Liver (tissue), 9 donors: ENCODE data around the gene ATP5PD. TPM values are rescaled to one million over a fixed set of nuclear protein-coding genes. Genes with fewer than 3 reads are reported as not detected.

Experiments used
- DNase-seq: peaks from one replicate; pipeline ENCODE4 v3.0.0-alpha.2; 2017; ENCODE audit warnings: low spot score
- H3K27ac ChIP-seq, 2 donors: one replicate each; pipeline ENCODE4 v1.7.0; 2013; ENCODE audit warnings: inconsistent platforms in 2 of 2, low read length in 2 of 2, control low read depth in 1 of 2, low read depth in 1 of 2, mild to moderate bottlenecking in 1 of 2
- H3K27me3 ChIP-seq, 4 donors: one replicate each; pipeline versions ENCODE4 v1.6.1 to v1.7.0; 2013; ENCODE audit warnings: low read length in 3 of 4, inconsistent platforms in 1 of 4, mild to moderate bottlenecking in 1 of 4, moderate library complexity in 1 of 4; ENCODE audit not compliant: control insufficient read depth in 4 of 4, insufficient read depth in 4 of 4
- H3K36me3 ChIP-seq, 4 donors: one replicate each; pipeline versions ENCODE4 v1.6.1 to v1.7.0; 2013; ENCODE audit warnings: low read length in 3 of 4, mild to moderate bottlenecking in 3 of 4, low read depth in 1 of 4, moderate library complexity in 1 of 4; ENCODE audit not compliant: control insufficient read depth in 4 of 4, insufficient read depth in 3 of 4
- H3K4me1 ChIP-seq, 4 donors: one replicate each; pipeline versions ENCODE4 v1.6.1 to v1.7.0; 2013; ENCODE audit warnings: low read length in 3 of 4, mild to moderate bottlenecking in 3 of 4, moderate library complexity in 1 of 4; ENCODE audit not compliant: control insufficient read depth in 4 of 4, insufficient read depth in 4 of 4
- H3K4me3 ChIP-seq, 3 donors: one replicate each; pipeline versions ENCODE4 v1.6.1 to v1.7.0; 2013; ENCODE audit warnings: low read length in 3 of 3, control low read depth in 1 of 3, low read depth in 1 of 3, mild to moderate bottlenecking in 1 of 3
- H3K9ac ChIP-seq, 2 donors: one replicate each; pipeline ENCODE4 v1.7.0; 2013; ENCODE audit warnings: low read length in 2 of 2, mild to moderate bottlenecking in 2 of 2, moderate library complexity in 2 of 2, control low read depth in 1 of 2, low read depth in 1 of 2
- H3K9me3 ChIP-seq, 4 donors: one replicate each; pipeline versions ENCODE4 v1.6.1 to v1.7.0; 2013; ENCODE audit warnings: low read length in 3 of 4; ENCODE audit not compliant: control insufficient read depth in 4 of 4
- ATF3 ChIP-seq: IDR thresholded peaks from 2 replicates; pipeline ENCODE4 v1.6.1; 2016; ENCODE audit warnings: antibody characterized with exemption
- EGR1 ChIP-seq, 2 donors: IDR thresholded peaks; 2 replicates each; pipeline ENCODE4 v1.6.1; 2016 to 2018; ENCODE audit warnings: antibody characterized with exemption in 2 of 2, low read depth in 2 of 2
- FOXA1 ChIP-seq: IDR thresholded peaks from 2 replicates; pipeline ENCODE4 v1.6.1; 2016; ENCODE audit warnings: antibody characterized with exemption
- GABPA ChIP-seq, 2 donors: IDR thresholded peaks in 1 of 2; conservative IDR thresholded peaks in 1 of 2; 2 replicates each; pipeline ENCODE4 v1.6.1; 2016; ENCODE audit warnings: antibody characterized with exemption in 2 of 2, mild to moderate bottlenecking in 1 of 2, moderate library complexity in 1 of 2
- JUND ChIP-seq, 2 donors: IDR thresholded peaks; 2 replicates each; pipeline ENCODE4 v1.6.1; 2016; ENCODE audit warnings: antibody characterized with exemption in 2 of 2
- MAX ChIP-seq: IDR thresholded peaks from 2 replicates; pipeline ENCODE4 v1.6.1; 2016; ENCODE audit warnings: antibody characterized with exemption
- RAD21 ChIP-seq, 2 donors: IDR thresholded peaks; 2 replicates each; pipeline ENCODE4 v1.6.1; 2016; ENCODE audit warnings: antibody characterized with exemption in 2 of 2, mild to moderate bottlenecking in 2 of 2
- REST ChIP-seq: IDR thresholded peaks from 2 replicates; pipeline ENCODE4 v1.6.1; 2016; ENCODE audit warnings: antibody characterized with exemption, mild to moderate bottlenecking
- YY1 ChIP-seq: IDR thresholded peaks from 2 replicates; pipeline ENCODE4 v1.6.1; 2016; ENCODE audit warnings: antibody characterized with exemption, mild to moderate bottlenecking
- ZBTB33 ChIP-seq: IDR thresholded peaks from 2 replicates; pipeline ENCODE4 v1.6.1; 2016; ENCODE audit warnings: antibody characterized with exemption
- WGBS: extraction: QIAGEN DNeasy Blood & Tissue Kit; methylation state at CpG from one replicate; pipeline ENCODE4 v1.1.7; 2013; 5-methylcytosine and 5-hydroxymethylcytosine counted together
- polyA plus RNA-seq, 2 donors: library from polyadenylated mRNA; stranded (reverse) in 1 of 2; unstranded in 1 of 2; fragments of 200-250 nt in 1 of 2; fragments of >200 nt in 1 of 2; fragmentation: Nextera tagmentation in 1 of 2; extraction: Ambion mirVana in 1 of 2; gene quantifications; one replicate each; pipeline versions ENCODE4 v1.2.1 to v1.2.3, GENCODE V29; 2013 to 2015
- total RNA-seq, 2 donors: library from RNA; depleted of rRNA; stranded (reverse); fragments of >200 nt; gene quantifications; one replicate each; pipeline ENCODE4 v1.2.3, GENCODE V29; 2014
- donor health status: healthy.
- donor health status: healthy.
- donor health status: healthy.
- donor health status: healthy.
- donor health status: healthy.

Gene ATP5PD
- total and polyA plus RNA-seq, 4 donors: 102 to 378 (median 184) TPM

- H3K36me3 ChIP-seq: no peaks in the 10 kb centered on the region
- H3K9ac ChIP-seq: no peak overlapping the region
- WGBS: 85% methylated on average over 8 of the region's 8 CpGs
- H3K4me3 ChIP-seq: no peak overlapping the region
- no peak for DNase-seq
- no peaks in the 10 kb centered on the region for H3K9me3 ChIP-seq
- no peak overlapping the region for H3K27ac ChIP-seq
- TF ChIP-seq MAX (no peak), JUND (IDR thresholded peaks at IDR 0.05) (no peak), GABPA (IDR thresholded peaks at IDR 0.05 in 1 of 2, conservative IDR thresholded peaks at IDR 0.05 in 1 of 2) (no peak), REST (no peak), EGR1 (IDR thresholded peaks at IDR 0.05; ENCODE audit: low read depth in 2 of 2) (no peak), YY1 (no peak), ATF3 (no peak), ZBTB33 (no peak), FOXA1 (no peak)
- no peaks in the 10 kb centered on the region for H3K27me3 ChIP-seq
- H3K4me1 ChIP-seq: no peaks in the 10 kb centered on the region
Measured at GRCh38 chr17:75005291-75005690, 41.5 kb downstream of the ATP5PD start.

- no peak overlapping the region for H3K9ac ChIP-seq
- no peak for DNase-seq
- no peaks in the 10 kb centered on the region for H3K27me3 ChIP-seq
- H3K4me1 ChIP-seq: no peaks in the 10 kb centered on the region
- WGBS: 92% methylated on average over 3 of the region's 3 CpGs
- H3K9me3 ChIP-seq: no peaks in the 10 kb centered on the region
- no peaks in the 10 kb centered on the region for H3K36me3 ChIP-seq
- TF ChIP-seq JUND (IDR thresholded peaks at IDR 0.05): no peak
- no peak overlapping the region for H3K4me3 ChIP-seq
- H3K27ac ChIP-seq: no peak overlapping the region
Measured at GRCh38 chr17:75004371-75004770, 42.4 kb downstream of the ATP5PD start.

GRCh38 chr17:75003957-75004355 is 42.8 kb downstream of the ATP5PD start:
- Histone ChIP-seq H3K4me3 (no peak overlapping the region), H3K36me3 (no peaks in the 10 kb centered on the region), H3K9ac (no peak overlapping the region), H3K27ac (no peak overlapping the region), H3K4me1 (no peaks in the 10 kb centered on the region), H3K9me3 (no peaks in the 10 kb centered on the region), H3K27me3 (no peaks in the 10 kb centered on the region)
- no peak for TF ChIP-seq RAD21 (IDR thresholded peaks at IDR 0.05)
- no peak for TF ChIP-seq GABPA (IDR thresholded peaks at IDR 0.05 in 1 of 2, conservative IDR thresholded peaks at IDR 0.05 in 1 of 2)
- DNase-seq: no peak
- 93% methylated on average over 19 of the region's 19 CpGs for WGBS
